OCI-LY7 (cell line): ENCODE measurements around the gene CCDC102B.

Experiments
- EZH2phosphoT487 ChIP-seq: fragments of 200-600 bp; sonication (generic); IDR thresholded peaks from 2 replicates; pipeline ENCODE4 v1.6.1; 2018; ENCODE audit warnings: low read depth, borderline replicate concordance, mild to moderate bottlenecking, mixed run types, antibody characterized with exemption, low read length, moderate library complexity, mixed read lengths
- TF ChIP-seq, protein P1 (sequence below): fragments of 200-600 bp; sonication (generic); conservative IDR thresholded peaks from 2 replicates; pipeline ENCODE4 v1.5.1; 2014; ENCODE audit warnings: mild to moderate bottlenecking, antibody characterized with exemption, low read length, moderate library complexity, mixed read lengths

DNA sequence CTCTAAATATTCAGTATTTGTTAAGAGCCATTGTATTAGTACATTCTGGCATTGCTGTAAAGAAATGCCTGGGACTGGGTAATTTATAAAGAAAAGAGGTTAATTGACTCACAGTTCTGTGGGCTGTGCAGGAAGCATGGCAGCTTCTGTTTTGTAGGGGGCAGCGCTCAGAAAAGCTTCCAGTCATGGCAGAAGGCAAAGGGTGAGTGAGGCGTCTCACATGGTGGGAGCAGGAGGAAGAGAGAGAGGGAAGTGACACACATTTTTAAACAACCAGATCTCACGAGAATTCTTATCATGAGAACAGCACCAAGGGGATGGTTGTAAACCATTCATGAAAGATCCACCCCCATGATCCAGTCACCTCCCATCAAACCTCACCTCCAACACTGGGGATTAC is 13.8 kb upstream of the CCDC102B start:
- TF ChIP-seq, protein P1, sequence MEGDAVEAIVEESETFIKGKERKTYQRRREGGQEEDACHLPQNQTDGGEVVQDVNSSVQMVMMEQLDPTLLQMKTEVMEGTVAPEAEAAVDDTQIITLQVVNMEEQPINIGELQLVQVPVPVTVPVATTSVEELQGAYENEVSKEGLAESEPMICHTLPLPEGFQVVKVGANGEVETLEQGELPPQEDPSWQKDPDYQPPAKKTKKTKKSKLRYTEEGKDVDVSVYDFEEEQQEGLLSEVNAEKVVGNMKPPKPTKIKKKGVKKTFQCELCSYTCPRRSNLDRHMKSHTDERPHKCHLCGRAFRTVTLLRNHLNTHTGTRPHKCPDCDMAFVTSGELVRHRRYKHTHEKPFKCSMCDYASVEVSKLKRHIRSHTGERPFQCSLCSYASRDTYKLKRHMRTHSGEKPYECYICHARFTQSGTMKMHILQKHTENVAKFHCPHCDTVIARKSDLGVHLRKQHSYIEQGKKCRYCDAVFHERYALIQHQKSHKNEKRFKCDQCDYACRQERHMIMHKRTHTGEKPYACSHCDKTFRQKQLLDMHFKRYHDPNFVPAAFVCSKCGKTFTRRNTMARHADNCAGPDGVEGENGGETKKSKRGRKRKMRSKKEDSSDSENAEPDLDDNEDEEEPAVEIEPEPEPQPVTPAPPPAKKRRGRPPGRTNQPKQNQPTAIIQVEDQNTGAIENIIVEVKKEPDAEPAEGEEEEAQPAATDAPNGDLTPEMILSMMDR = no peak
- TF ChIP-seq EZH2phosphoT487 = no peak
